ENCODE data around the gene PDE4D. TPM values are rescaled to one million over a fixed set of nuclear protein-coding genes. Genes with fewer than 3 reads are reported as not detected.
A peak's percentile ranks its signal among the peaks of the same experiment; 100 is the strongest.

The PDE4D gene
- total RNA-seq, 1 experiment from 2014 or later, result 61.2 TPM

DNA sequence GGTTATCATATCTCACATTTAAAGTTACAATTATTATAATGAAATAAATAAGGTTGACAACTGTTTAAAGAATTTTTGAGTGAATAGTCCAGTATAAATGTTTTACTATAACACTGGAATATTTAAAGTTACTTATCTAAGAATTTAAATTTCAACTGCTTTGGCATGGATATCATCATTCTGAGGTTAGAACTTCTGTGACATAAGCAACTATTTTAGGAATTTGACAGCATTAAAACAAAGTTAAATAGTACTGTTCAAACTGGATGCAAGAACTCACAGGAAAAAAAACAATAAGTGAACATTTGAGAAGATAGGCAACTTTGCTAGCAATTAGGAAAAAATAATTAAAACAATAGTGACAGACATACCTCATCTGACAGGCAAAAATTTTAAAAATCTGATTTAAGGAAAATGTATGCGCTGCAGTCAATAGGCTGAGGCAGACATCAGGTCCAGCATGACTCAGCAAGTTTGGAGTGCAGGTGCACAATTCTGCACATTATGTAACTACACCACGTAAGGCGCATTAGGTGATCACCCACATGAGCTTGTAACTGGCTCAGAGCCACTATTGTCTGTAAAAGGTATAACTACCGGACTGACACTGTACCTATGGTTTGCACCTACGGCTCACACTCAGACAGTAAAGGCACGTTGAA lies 180.6 kb downstream of the PDE4D start:
- H3K4me2 ChIP-seq (ENCODE audit: low read depth, low read length, poor library complexity, severe bottlenecking), result no peak overlapping the region
- no peaks in the 10 kb centered on the region for H3K36me3 ChIP-seq (ENCODE audit: insufficient read depth, low read length)
- H3K27me3 ChIP-seq (ENCODE audit: low read length), result 0 out of 2 replicates have a peak, but pooled peaks cover 2% of the 10 kb centered on the region
- no peaks in the 10 kb centered on the region for H3K9me2 ChIP-seq (replicated peaks; ENCODE audit: insufficient read depth, low read length)
- no peaks in the 10 kb centered on the region for H3K79me2 ChIP-seq (ENCODE audit: low read length)
- no peak overlapping the region for H3K9ac ChIP-seq (ENCODE audit: low read length)
- peak; percentile 44 for DNase-seq
- no peaks in the 10 kb centered on the region for H4K20me1 ChIP-seq (ENCODE audit: insufficient read depth, low read depth, low read length)
- H3K27ac ChIP-seq (ENCODE audit: low read length), result no peak overlapping the region
- H2AFZ ChIP-seq (ENCODE audit: low read length), result no peak overlapping the region
- H3K9me3 ChIP-seq (ENCODE audit: low read length), result no peaks in the 10 kb centered on the region; the same call in 1 of the 2 replicates
- H3K4me1 ChIP-seq (ENCODE audit: low read length), result no peaks in the 10 kb centered on the region
- no peak overlapping the region for H3K4me3 ChIP-seq (ENCODE audit: low read length)

DNA sequence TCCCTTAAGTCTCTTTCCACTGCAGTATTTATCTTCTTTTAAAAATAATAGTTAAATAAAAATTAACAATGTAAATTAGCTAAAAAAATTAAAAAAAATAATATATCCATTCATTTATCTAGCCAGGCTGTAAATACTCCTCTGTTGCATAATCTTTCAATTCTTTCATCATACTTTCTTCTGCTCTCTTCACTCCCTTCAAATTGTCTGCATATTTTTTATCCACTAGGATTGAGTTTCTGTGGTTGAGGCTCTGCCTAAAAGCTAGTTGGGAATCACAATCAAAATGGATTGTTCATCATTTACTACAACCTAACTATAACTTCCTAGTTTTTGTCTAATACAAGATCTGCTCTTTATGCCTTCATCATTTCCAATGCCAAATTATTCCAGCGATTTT lies 182.2 kb downstream of the PDE4D start:
- Histone ChIP-seq H3K79me2 (ENCODE audit: low read length) (no peaks in the 10 kb centered on the region), H3K4me1 (ENCODE audit: low read length) (no peaks in the 10 kb centered on the region), H3K9me2 (replicated peaks; ENCODE audit: insufficient read depth, low read length) (no peaks in the 10 kb centered on the region), H2AFZ (ENCODE audit: low read length) (no peak overlapping the region), H3K4me2 (ENCODE audit: low read depth, low read length, poor library complexity, severe bottlenecking) (no peak overlapping the region), H3K27me3 (ENCODE audit: low read length) (0 out of 2 replicates have a peak, but pooled peaks cover 2% of the 10 kb centered on the region), H4K20me1 (ENCODE audit: insufficient read depth, low read depth, low read length) (no peaks in the 10 kb centered on the region), H3K9ac (ENCODE audit: low read length) (no peak overlapping the region), H3K9me3 (ENCODE audit: low read length) (no peaks in the 10 kb centered on the region; the same call in 1 of the 2 replicates), H3K4me3 (ENCODE audit: low read length) (no peak overlapping the region), H3K36me3 (ENCODE audit: insufficient read depth, low read length) (no peaks in the 10 kb centered on the region), H3K27ac (ENCODE audit: low read length) (no peak overlapping the region)
- no peak for DNase-seq

DNA sequence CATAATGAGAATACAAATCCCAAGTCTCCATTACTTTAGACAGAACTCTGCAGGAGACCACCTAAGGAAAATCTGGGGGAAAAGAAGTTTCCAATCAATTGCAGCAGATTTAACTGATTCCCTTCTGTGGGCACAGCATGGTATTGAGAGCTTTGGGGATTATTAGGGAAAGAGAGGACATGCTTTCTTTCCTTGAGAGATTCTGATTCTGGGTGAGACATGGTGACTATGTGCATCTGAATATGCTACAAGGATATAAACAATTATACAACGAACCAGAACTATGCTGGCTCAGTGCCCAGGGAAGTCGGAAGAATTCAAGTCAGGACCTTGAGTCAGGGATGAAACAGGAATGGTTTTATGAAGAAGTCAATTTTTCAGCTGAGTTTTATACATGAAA lies 183.7 kb downstream of the PDE4D start:
- no peaks in the 10 kb centered on the region; the same call in 1 of the 2 replicates for H3K9me3 ChIP-seq (ENCODE audit: low read length)
- H3K4me2 ChIP-seq (ENCODE audit: low read depth, low read length, poor library complexity, severe bottlenecking), result no peak overlapping the region
- no peaks in the 10 kb centered on the region for H3K9me2 ChIP-seq (replicated peaks; ENCODE audit: insufficient read depth, low read length)
- H4K20me1 ChIP-seq (ENCODE audit: insufficient read depth, low read depth, low read length), result no peaks in the 10 kb centered on the region
- no peaks in the 10 kb centered on the region for H3K79me2 ChIP-seq (ENCODE audit: low read length)
- H2AFZ ChIP-seq (ENCODE audit: low read length), result no peak overlapping the region
- no peak overlapping the region for H3K27ac ChIP-seq (ENCODE audit: low read length)
- H3K4me3 ChIP-seq (ENCODE audit: low read length), result no peak overlapping the region
- no peaks in the 10 kb centered on the region for H3K4me1 ChIP-seq (ENCODE audit: low read length)
- no peak for DNase-seq
- H3K36me3 ChIP-seq (ENCODE audit: insufficient read depth, low read length), result no peaks in the 10 kb centered on the region
- H3K9ac ChIP-seq (ENCODE audit: low read length), result no peak overlapping the region
- 0 out of 2 replicates have a peak, but pooled peaks cover 2% of the 10 kb centered on the region for H3K27me3 ChIP-seq (ENCODE audit: low read length)

DNA sequence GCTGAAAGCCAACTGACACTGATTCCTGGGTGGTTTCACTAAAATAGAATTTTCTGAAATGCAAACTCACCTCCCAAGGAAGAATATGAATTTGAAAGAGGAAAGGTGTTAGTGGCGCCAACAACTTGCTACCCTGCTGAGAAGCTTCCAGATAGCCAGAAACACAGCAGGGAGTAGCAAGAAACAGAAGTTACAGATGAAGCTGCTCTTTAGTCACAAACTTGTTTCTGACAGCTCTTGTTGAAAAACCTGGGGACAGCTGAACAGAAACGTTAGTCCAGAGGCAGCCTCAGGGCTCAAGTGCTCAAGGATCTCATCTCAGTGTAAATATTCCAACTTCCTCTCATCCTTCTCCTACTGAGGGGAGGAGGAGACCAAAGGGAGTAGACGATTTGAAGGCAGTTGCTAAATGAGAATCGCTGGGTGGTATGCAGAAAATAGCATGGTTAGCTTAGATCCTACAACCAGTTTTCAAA lies 184.1 kb downstream of the PDE4D start:
- Histone ChIP-seq H3K27me3 (ENCODE audit: low read length) (0 out of 2 replicates have a peak, but pooled peaks cover 2% of the 10 kb centered on the region), H4K20me1 (ENCODE audit: insufficient read depth, low read depth, low read length) (0 out of 2 replicates have a peak, but pooled peaks cover under 1% of the 10 kb centered on the region), H3K4me2 (ENCODE audit: low read depth, low read length, poor library complexity, severe bottlenecking) (no peak overlapping the region), H3K36me3 (ENCODE audit: insufficient read depth, low read length) (no peaks in the 10 kb centered on the region), H3K4me1 (ENCODE audit: low read length) (no peaks in the 10 kb centered on the region), H3K79me2 (ENCODE audit: low read length) (no peaks in the 10 kb centered on the region), H3K4me3 (ENCODE audit: low read length) (no peak overlapping the region), H3K9me3 (ENCODE audit: low read length) (no peaks in the 10 kb centered on the region), H3K9ac (ENCODE audit: low read length) (no peak overlapping the region), H2AFZ (ENCODE audit: low read length) (no peak overlapping the region), H3K9me2 (replicated peaks; ENCODE audit: insufficient read depth, low read length) (no peaks in the 10 kb centered on the region), H3K27ac (ENCODE audit: low read length) (no peak overlapping the region)
- no peak for DNase-seq

DNA sequence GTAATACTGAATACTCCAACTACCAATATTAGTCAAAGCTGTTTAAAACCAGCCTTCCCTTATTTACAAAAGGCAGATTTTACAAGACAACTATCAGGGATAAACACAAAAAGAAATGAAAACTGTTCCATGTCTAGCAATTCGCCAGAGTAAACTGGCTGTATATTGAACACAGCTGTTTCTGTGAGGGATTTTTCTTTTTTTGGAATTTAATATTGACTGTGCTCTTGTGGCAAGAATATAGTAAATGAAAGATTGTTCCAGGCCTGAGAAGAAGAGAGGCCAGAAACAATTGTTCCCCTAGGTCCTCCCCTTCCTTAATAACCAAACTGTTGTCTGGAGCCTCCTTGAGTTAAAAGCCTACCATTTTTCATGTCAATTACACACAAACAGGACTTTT lies 188.6 kb downstream of the PDE4D start:
- H3K9me2 ChIP-seq (replicated peaks; ENCODE audit: insufficient read depth, low read length), result no peaks in the 10 kb centered on the region

DNA sequence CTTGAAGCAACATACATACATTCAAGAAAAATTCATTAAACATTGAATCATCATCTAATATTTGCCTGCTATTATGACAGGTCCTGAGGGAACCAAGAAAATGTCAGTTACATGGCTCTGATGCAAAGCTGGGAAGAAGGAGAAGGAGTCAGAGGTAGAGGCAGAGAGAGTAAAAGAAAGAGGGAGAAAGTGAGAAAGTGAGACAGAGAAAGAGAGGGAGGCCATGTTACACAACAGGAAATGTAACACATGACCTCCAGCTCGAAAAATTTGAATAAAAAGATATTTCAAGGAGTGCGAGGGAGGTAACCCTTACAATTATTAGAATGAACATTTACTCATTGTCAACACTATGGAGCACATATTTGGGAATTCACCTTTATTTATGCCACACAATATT lies 189.7 kb downstream of the PDE4D start:
- DNase-seq, result no peak
- no peak overlapping the region for H3K9ac ChIP-seq (ENCODE audit: low read length)
- no peak overlapping the region for H3K27ac ChIP-seq (ENCODE audit: low read length)
- no peaks in the 10 kb centered on the region for H3K27me3 ChIP-seq (ENCODE audit: low read length)
- no peak overlapping the region for H3K4me2 ChIP-seq (ENCODE audit: low read depth, low read length, poor library complexity, severe bottlenecking)
- H4K20me1 ChIP-seq (ENCODE audit: insufficient read depth, low read depth, low read length), result 0 out of 2 replicates have a peak, but pooled peaks cover 6% of the 10 kb centered on the region
- H3K9me2 ChIP-seq (replicated peaks; ENCODE audit: insufficient read depth, low read length), result no peaks in the 10 kb centered on the region
- no peaks in the 10 kb centered on the region for H3K4me1 ChIP-seq (ENCODE audit: low read length)
- H3K4me3 ChIP-seq (ENCODE audit: low read length), result no peak overlapping the region
- H2AFZ ChIP-seq (ENCODE audit: low read length), result no peak overlapping the region
- no peaks in the 10 kb centered on the region for H3K36me3 ChIP-seq (ENCODE audit: insufficient read depth, low read length)
- no peaks in the 10 kb centered on the region for H3K79me2 ChIP-seq (ENCODE audit: low read length)
- no peaks in the 10 kb centered on the region for H3K9me3 ChIP-seq (ENCODE audit: low read length)

More for the DNA sequence above, 188.6 kb downstream of the PDE4D start:
- no peak overlapping the region for H3K27ac ChIP-seq (ENCODE audit: low read length)
- no peak for DNase-seq
- no peak overlapping the region for H2AFZ ChIP-seq (ENCODE audit: low read length)
- no peaks in the 10 kb centered on the region for H3K9me3 ChIP-seq (ENCODE audit: low read length)
- 0 out of 2 replicates have a peak, but pooled peaks cover 2% of the 10 kb centered on the region for H3K27me3 ChIP-seq (ENCODE audit: low read length)
- H3K4me1 ChIP-seq (ENCODE audit: low read length), result no peaks in the 10 kb centered on the region
- H3K79me2 ChIP-seq (ENCODE audit: low read length), result no peaks in the 10 kb centered on the region
- 0 out of 2 replicates have a peak, but pooled peaks cover 6% of the 10 kb centered on the region for H4K20me1 ChIP-seq (ENCODE audit: insufficient read depth, low read depth, low read length)
- no peak overlapping the region for H3K4me3 ChIP-seq (ENCODE audit: low read length)
- H3K9ac ChIP-seq (ENCODE audit: low read length), result no peak overlapping the region
- no peaks in the 10 kb centered on the region for H3K36me3 ChIP-seq (ENCODE audit: insufficient read depth, low read length)
- H3K4me2 ChIP-seq (ENCODE audit: low read depth, low read length, poor library complexity, severe bottlenecking), result no peak overlapping the region

DNA sequence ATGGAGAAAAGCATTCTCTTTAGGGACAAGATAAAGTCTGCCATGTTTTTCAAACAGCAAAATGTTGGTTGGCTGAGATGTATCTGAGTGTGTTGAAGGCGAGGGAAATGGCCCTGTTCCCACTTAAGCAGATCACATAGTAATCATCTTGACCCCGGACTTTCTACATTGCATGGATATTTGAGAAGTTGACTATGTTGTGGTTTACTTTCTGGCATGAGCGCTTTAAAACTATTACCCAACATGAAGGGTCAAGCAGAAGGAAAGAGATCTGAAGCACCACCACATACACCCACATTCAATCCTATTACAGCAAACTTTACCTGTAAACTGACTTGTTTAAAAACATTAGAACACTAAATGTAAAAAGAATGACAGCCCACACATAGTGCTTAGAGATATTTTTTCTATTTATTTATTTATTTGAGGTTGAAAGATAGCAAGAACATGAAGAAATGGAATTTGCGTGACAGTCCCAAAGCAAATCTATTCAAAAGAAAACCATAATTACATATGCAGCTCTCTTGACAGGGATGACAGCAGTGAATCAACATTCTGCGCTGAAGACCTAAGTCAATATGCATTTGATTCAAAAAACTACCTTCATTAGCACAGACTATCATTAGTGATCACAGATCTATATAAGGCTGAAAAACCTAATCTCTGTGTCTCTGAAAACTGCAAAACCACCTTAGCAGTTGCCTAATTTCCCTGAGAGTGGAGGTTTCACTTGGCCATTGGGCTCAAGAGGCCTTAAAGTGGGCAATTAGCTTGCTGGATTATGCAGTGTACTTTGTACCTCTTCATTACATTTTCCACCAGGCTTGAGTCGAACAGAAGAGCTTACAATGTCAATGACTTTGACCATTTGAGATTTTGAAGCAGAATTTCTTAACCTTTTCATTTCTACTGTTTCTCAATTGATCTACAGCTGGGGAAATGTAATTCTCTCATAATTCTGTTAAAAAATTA lies 195.0 kb downstream of the PDE4D start:
- no peaks in the 10 kb centered on the region for H3K9me3 ChIP-seq (ENCODE audit: low read length)
- no peak overlapping the region for H3K27ac ChIP-seq (ENCODE audit: low read length)
- no peaks in the 10 kb centered on the region for H3K36me3 ChIP-seq (ENCODE audit: insufficient read depth, low read length)
- H3K79me2 ChIP-seq (ENCODE audit: low read length), result no peaks in the 10 kb centered on the region
- no peak for DNase-seq
- no peaks in the 10 kb centered on the region for H4K20me1 ChIP-seq (ENCODE audit: insufficient read depth, low read depth, low read length)
- no peak overlapping the region for H3K9ac ChIP-seq (ENCODE audit: low read length)
- no peaks in the 10 kb centered on the region for H3K9me2 ChIP-seq (replicated peaks; ENCODE audit: insufficient read depth, low read length)
- no peak overlapping the region for H2AFZ ChIP-seq (ENCODE audit: low read length)
- no peaks in the 10 kb centered on the region for H3K27me3 ChIP-seq (ENCODE audit: low read length)
- no peak overlapping the region for H3K4me2 ChIP-seq (ENCODE audit: low read depth, low read length, poor library complexity, severe bottlenecking)
- H3K4me3 ChIP-seq (ENCODE audit: low read length), result no peak overlapping the region
- H3K4me1 ChIP-seq (ENCODE audit: low read length), result no peaks in the 10 kb centered on the region

DNA sequence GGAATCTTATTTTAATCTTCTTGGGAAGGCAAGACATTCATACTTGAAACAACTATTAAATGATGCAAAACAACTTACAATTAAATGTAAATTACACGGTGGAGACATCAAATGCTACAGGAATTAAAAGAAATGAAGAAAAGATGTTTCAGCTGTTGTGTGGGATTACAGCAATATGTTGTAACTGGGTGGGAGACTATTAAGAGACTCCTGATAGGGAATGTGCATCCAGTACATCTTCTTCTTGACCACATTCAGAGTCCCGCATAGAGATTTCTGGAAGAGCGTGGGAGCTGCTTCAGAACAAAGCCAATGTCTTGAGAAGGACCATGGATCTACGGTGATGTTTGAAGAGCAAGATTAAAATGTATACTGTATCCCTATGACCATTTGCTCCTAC lies 199.1 kb downstream of the PDE4D start:
- no peaks in the 10 kb centered on the region for H3K9me3 ChIP-seq (ENCODE audit: low read length)
- no peaks in the 10 kb centered on the region for H3K9me2 ChIP-seq (replicated peaks; ENCODE audit: insufficient read depth, low read length)
- no peak for DNase-seq
- no peaks in the 10 kb centered on the region for H3K4me1 ChIP-seq (ENCODE audit: low read length)
- H2AFZ ChIP-seq (ENCODE audit: low read length), result no peak overlapping the region
- no peaks in the 10 kb centered on the region for H3K79me2 ChIP-seq (ENCODE audit: low read length)
- no peaks in the 10 kb centered on the region for H3K36me3 ChIP-seq (ENCODE audit: insufficient read depth, low read length)
- H3K27ac ChIP-seq (ENCODE audit: low read length), result no peak overlapping the region
- H3K4me3 ChIP-seq (ENCODE audit: low read length), result no peak overlapping the region
- H3K9ac ChIP-seq (ENCODE audit: low read length), result no peak overlapping the region
- no peak overlapping the region for H3K4me2 ChIP-seq (ENCODE audit: low read depth, low read length, poor library complexity, severe bottlenecking)
- no peaks in the 10 kb centered on the region for H3K27me3 ChIP-seq (ENCODE audit: low read length)
- H4K20me1 ChIP-seq (ENCODE audit: insufficient read depth, low read depth, low read length), result no peaks in the 10 kb centered on the region

All from Karpas-422 (cell line).